T1000 (cell line): Measurements from ENCODE around the gene PTPRN2.
"Not testable (repeated sequence)": the region's sequence is repeated elsewhere in the genome, so short reads cannot be mapped to it uniquely, and the experiment has no call there.

Experiments used
- DNase-seq: peaks from one replicate; lab custom pipeline; 2025; ENCODE audit warnings: mixed read lengths; lab: John Stamatoyannopoulos, UW

The PTPRN2 gene

GRCh38 chr7:157928171-157928794 lies 659.3 kb downstream of the PTPRN2 start:
- no peak for DNase-seq

DNA sequence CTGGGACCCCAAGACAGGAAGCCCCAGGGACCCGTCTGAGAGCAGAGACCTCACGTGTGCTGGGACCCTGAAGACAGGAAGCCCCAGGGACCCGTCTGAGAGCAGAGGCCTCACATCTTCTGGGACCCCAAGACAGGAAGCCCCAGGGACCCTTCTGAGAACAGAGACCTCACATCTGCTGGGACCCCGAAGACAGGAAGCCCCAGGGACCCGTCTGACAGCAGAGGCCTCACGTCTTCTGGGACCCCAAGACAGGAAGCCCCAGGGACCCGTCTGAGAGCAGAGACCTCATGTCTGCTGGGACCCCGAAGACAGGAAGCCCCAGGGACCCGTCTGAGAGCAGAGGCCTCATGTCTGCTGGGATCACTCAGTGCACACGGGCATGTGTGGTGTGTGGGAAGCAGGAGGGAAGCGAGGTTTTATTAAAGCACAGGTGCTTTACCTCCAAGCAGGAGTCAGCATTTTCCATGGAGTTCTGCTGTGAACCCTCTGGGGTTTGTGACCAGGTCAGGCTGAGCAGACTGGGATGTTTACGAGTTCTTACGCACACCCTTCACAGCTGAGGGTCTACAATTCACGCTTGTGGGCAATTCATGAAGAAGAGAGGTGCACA lies 660.2 kb downstream of the PTPRN2 start:
- DNase-seq: no peak

- DNase-seq: no peak
These were observed 661.0 kb downstream of the PTPRN2 start for GRCh38 chr7:157926521-157927150.

- DNase-seq: no peak
These were observed 661.5 kb downstream of the PTPRN2 start for GRCh38 chr7:157926107-157926506.

DNA sequence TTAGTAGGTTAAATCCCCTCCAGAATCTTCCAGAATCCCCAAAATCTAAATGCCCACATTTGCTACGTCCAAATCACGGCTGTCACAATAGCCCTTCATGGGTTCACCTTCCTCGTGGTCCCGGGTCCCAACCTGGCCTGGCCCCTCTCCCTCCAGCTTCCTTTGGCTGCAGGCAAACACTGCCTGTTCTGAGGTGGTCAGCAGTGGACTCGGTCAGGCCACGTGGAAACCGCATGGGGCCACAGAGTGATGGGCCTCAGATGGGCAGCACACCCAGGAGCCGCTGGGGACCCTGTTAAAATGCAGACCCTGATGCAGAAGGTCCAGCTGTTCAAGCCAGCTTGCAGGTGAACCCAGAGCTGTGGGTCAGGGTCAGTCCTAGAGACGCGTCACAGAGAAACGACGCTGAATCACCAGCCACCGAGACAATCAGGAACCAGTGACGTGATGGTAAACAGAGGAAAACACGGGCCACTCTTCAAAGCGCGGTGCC lies 662.2 kb downstream of the PTPRN2 start:
- no peak for DNase-seq

DNA sequence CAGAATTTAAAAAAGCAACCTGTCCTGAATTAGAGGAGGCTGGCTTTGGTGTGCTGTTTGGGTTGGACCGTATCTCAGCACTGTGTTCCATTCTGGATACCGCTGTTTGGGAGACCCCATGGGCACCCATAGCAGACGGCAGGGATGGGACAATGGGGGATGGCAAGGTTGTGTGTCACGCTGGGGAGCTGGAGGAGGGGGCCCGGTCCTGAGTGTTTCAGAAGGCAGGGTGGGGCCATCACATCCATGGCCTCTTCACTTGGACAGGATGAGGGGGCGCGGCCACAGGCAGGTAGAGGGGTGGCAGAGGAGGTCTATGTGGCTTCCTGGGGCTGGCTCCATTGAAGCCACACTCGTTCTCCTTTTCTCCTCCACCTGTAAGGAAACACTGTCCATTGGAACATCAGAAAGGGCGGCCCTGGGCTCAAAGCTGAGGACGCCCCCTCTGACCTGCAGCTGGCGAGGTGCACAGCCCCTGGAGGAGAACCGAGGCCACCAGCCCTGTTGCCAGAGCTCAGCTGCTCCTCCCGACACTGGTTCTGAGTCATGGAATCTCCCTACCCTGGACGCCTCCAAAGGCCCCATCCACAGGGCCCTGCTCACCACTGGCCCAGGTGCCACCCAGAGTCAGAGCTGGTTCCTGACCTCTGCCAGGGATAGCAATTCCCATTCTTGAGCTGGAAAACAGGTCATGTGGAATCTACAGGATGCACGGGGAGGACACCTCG lies 663.6 kb downstream of the PTPRN2 start:
- DNase-seq: no peak

DNA sequence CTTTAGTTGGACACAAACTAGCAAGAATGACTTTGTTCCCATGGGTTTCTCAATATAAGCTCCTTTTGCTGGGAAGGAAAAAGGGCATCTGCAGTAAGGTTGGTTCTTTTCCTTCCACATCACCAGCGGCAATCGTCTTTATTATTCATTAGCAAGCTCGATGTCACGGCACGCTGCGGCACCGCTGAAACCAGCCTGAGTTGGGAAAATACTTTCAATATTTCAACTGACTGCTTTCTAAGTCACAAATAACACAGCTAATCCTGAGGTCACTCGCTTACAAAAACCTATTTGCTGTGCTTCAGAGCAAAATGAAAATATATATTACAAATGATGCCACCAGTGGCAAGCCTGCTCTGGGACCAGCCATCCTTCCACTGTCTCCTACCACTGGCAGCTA lies 665.0 kb downstream of the PTPRN2 start:
- no peak for DNase-seq

GRCh38 chr7:157918326-157919080 lies 669.1 kb downstream of the PTPRN2 start:
- DNase-seq: no peak

DNA sequence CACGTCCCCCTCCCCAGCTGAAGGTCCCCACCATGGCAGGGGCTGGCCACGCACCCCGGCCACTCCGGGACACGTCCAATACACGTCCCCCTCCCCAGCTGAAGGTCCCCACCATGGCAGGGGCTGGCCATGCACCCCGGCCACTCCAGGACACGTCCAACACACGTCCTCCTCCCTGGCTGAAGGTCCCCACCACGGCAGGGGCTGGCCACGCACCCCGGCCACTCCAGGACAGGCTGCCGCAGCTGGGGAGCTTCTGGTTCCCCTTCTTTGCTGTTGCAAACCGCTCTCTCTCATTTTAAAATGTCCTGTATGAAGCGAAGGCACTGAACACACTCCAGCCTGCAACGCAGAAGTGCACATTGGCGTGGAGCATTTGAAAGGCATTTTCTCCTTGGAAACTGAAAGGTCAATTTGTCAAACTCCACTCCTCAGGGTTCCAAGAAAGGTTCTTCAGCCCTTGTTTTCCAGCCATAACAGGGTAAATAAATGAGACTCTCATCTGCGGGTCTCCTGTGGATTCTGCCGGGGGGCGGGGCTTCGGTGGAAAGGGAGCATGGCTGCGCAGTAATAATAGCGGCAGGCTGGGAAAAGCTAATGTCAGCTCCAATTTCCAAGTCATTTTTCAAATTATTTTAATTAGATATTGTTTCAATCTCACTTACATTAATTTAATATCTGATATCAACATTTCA lies 670.5 kb downstream of the PTPRN2 start:
- DNase-seq: no peak

DNA sequence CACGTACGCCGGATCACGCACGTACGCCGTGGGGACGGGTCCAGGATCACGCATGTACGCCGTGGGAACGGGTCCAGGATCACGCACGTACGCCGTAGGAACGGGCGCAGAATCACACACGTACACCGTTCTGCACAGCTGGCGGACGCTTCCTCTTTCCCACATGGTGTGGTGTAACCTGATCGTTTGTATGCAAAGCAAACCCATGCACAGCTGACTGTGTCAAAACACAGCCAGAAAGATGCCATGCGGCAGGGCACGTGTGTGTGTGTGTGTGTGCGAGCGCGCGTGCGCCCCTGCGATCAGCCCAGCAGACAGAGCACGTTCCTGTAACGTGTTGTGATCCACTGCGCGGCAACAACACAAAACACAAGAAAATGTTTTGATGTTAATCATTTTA lies 677.2 kb downstream of the PTPRN2 start:
- DNase-seq: no peak

GRCh38 chr7:157910045-157910444 lies 677.6 kb downstream of the PTPRN2 start:
- DNase-seq: not testable (repeated sequence)

DNA sequence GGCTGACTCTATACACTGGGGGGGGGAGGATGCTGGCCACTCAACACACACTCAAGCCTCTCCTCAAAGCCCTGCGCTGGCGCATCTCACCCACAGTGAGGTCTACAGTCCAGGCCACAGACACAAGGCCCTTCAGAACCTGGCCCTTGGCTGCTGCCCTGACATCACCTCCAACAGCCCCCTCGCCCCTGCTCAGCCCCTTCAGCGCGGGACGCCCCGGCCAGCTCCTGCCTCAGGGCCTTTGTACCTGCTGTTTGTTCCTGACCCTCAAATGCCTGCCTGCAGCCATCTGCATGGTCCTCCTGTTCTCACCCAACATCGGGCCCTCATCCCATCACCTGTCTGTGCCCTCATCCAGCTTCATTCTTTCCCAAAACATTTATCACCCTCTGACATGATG lies 678.3 kb downstream of the PTPRN2 start:
- DNase-seq: no peak

- DNase-seq: no peak
These were observed 679.4 kb downstream of the PTPRN2 start for GRCh38 chr7:157908006-157908782.

- no peak for DNase-seq
These were observed 680.5 kb downstream of the PTPRN2 start for GRCh38 chr7:157907091-157907490.

- no peak for DNase-seq
These were observed 681.0 kb downstream of the PTPRN2 start for GRCh38 chr7:157906583-157906982.

GRCh38 chr7:157905651-157906461 lies 681.8 kb downstream of the PTPRN2 start:
- no peak for DNase-seq

DNA sequence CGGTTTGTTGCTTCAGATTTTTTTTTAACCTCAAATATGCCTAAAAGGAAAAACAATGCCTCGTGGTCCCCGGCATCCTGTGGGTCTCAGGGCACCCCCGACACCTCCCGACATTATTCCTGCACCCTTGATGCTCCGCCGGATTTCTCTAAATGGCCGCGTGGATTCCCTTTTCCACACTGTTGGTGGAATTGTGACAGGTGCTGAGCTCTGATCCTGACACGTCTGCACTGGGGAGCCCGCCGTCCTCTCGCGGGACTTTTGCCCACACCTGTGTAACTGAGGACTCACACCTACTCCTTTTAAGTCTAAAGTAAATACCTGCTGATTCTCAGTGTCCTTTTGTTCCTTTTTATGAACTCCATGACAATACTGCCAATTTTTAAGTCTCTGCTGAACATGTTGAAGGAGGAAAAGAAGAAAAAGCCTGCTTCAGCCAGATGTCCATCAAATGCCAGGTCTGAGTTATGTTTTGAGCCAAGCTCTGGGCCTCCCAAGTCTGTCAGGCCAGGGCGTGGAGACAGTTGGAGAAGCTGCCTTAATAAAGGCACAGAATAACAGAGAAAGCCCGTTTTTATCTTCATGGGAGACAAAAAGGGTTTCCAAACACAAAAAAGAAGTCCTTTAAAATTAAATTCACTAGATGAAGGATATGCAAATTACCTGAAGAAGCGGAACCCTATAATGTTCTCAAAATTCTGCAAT lies 682.6 kb downstream of the PTPRN2 start:
- DNase-seq: no peak

GRCh38 chr7:157904211-157904865 lies 683.3 kb downstream of the PTPRN2 start:
- no peak for DNase-seq

DNA sequence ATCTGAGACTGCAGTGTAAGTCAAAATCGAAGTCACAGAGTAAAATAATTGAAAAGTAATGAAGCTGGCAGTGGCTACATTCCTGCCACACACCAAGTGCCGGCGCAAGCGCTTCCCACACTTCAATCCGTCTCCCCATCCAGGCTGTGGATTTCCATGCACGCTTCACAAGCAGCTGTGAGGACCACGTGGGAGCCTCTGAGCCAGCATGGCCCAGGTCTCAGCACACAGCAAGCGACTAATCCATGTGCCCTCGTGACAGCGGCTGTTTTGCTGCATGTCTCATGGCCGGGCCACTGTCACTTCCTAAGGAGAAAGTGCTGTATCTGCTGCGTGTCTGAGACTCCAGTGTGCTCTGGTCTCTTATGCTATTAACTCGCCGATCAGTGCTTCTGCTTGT lies 683.9 kb downstream of the PTPRN2 start:
- DNase-seq: no peak
